Amniotic epithelial cell (primary cell): Measurements from ENCODE around the gene CST6.
"Not testable (repeated sequence)": the region's sequence is repeated elsewhere in the genome, so short reads cannot be mapped to it uniquely, and the experiment has no call there.

ENCODE experiments used
- DNase-seq: peaks from one replicate; pipeline ENCODE4 v3.0.0-alpha.2; 2010; ENCODE audit warnings: low read depth

The CST6 gene

GRCh38 chr11:65983589-65983987 lies 28.2 kb upstream of the CST6 start:
- DNase-seq: no peak

- DNase-seq: no peak
Measured at GRCh38 chr11:65987336-65987735, 24.5 kb upstream of the CST6 start.

DNA sequence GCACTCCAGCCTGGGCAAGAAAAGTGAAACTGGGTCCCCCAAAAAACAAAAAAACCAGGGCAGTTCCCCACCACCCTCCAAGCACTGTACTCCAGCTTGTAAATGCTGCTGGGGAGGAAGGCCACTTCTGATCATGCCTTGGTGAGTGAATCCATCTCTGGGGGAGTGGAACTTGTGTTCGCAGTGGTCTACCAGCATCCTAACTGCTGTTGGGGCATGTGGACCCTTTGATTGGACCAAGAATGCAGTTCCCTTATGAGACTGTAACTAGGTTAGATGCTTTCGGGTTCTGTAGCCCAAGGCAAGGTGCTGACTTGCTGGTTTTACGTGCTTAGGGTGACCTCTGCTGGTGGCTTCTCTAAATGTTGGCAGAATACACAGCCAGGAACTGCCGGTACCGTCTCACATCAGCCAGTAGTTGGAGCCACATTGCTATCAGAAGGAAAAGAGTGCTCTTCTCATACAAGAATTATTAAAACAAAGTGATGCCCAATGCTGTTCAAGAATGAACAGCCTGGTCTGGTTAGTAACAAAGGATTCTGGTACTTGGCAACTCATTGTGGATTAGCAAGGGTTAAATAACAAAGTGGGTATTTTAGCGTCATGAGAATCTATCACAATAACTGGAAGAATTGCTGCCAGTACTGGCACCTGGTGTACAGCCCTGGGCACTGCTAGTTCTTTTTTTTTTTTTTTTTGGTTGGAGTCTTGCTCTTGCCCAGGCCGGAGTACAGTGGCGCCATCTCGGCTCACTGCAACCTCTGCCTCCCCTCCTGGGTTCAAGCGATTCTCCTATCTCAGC lies 22.8 kb upstream of the CST6 start:
- peak; percentile 92 for DNase-seq

- no peak for DNase-seq
Measured at GRCh38 chr11:65992056-65992455, 19.8 kb upstream of the CST6 start.

- DNase-seq: peak; percentile 87
Measured at GRCh38 chr11:65997286-65997685, 14.5 kb upstream of the CST6 start.

- peak; percentile 96 for DNase-seq
Measured at GRCh38 chr11:66001942-66002647, 9.7 kb upstream of the CST6 start, which contains the start of the genes BANF1 and EIF1AD. Gene BANF1, plus strand, starts transcription at chr11:66002503. Its CDS starts 748 bp downstream, at chr11:66003251. Gene EIF1AD, minus strand, starts transcription at chr11:66002157. Its CDS starts 1,768 bp downstream, at chr11:66000389.

- peak; percentile 55 for DNase-seq
Measured at GRCh38 chr11:66002648-66003225, 9.1 kb upstream of the CST6 start.

- no peak for DNase-seq
Measured at GRCh38 chr11:66003291-66003690, 8.5 kb upstream of the CST6 start.

DNA sequence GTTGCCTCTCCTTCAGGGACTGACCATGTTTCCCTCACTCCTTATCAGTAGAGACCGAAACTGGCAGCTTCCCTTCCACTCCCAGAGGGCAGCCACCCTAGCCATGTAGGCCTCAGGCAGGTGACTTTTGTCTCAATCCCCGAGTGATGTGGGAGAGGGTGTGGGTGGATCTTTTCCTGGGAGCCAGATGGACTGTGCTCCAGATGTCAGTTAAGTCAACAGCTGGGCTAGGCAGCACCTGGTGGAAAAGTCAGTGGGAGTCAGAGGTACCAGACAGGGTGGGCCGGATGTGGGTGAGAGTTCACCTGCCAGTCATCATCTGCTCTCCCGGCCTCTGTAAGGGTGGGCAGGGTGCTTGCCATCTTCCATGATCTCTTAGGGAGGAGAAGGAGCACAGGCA lies 7.6 kb upstream of the CST6 start:
- DNase-seq: no peak

DNA sequence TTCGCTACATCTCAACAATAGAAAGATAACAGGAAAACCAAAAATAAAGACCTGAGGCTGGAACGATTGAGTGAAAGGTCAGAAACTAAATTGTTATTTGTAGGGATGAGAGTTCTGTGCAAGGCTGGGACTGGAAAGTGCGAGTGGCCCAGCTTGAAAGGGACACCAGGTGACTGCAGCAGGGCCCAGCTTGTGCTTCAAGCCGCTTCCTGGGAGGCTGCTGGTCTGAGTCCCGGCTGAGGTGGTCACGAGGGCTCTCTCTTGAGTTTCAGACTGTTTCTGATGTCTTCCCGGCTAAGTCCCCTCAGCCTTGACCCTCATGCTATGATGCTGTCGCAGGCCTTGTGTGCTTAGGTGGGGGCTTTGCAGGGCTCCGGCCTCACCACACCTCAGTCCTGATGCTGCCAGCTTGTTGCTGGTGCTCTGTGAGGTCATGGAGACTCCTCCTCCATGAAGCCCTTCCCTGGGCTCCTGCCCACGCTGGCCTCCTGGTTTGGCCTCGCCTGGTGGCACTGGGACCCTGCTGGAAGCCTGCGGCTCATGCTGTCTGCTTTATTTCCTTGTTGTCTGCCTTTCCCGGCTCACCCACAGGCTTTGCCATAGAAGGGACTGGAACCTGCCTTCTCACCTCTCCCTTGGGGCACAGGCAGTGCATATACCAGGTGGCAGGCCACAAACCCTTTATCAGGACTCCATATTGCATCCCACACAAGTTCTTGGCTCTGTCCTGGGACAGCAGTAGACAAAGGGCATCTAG lies 5.5 kb upstream of the CST6 start:
- no peak for DNase-seq

- no peak for DNase-seq
Measured at GRCh38 chr11:66006891-66007176, 5.0 kb upstream of the CST6 start.

DNA sequence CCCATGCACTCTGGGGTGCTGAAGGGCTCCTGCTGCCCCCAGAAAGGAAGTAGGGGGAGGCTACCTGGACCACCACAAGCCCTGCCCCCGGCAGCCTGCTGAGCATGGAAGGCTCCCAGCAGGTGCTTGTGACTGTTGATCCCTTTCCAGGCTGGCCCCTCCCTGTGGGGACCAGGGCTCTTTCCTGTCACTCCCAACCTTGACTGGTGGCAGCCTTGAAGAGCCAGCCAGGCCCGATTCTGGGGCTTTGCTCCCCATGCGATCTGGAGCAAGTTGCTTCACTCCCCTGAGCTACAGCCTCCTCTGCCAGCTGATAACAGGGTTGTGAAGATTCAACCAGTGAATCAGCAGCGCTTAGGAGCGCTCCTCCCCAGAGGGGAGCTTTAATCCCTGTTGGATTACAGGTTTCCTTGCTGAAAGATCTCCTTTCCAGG lies 4.6 kb upstream of the CST6 start:
- peak; percentile 78 for DNase-seq

GRCh38 chr11:66008095-66008467 lies 3.7 kb upstream of the CST6 start:
- no peak for DNase-seq

DNA sequence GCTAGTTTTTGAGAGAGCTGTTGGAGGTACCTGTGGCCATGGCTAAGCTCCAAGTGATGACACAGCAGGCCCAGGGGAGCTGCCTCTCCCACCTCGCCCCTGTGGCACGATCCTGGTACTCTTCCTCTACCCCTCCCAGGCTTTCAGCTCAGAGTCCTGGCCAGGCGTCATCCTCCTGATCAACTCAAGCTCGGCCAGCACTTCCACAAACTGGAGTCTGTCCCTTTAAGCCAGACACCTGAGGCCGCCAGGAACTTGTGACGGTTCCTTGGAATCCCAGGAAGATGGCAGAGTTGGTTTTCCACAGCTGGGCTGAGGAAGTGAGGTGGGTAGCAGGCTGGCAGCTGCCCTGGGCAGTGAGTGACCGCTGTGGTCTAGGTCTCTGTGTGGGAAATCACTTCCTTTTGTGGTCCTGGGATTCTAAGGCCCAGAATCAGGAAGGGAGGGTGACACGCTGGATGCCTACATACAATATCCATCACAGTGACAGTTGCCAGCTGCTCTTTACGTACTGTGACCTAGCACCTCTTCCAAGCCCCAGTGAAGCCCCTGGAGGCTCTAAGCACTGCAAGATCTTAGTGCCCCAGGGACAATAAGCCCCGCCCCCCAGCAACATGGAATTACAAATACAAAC lies 3.2 kb upstream of the CST6 start:
- DNase-seq: no peak

DNA sequence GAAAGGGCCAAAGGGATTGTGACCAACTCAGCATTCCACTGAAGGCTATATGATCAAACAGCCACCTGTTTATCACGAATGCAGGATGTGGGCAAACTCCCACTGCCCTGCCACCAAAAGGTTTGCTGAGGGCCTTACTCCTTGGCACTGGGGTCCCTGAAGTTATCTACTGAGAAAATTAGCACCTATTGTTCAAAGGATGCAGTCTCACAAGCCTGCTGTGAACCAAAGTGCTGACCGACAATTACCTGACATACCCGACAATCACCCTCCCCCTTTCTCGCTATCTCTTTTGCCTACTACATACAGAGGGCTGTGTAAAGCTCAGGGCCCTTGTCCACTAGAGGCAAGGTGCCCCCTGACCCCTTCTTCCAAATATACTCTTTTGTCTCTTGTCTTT lies 1.8 kb upstream of the CST6 start:
- DNase-seq: not testable (repeated sequence)

- peak; percentile 73 for DNase-seq
Measured at GRCh38 chr11:66011239-66011784, 496 bp upstream of the CST6 start.

- no peak for DNase-seq
Measured at GRCh38 chr11:66012371-66012945, 650 bp downstream of the CST6 start.

- no peak for DNase-seq
Measured at GRCh38 chr11:66012946-66013761, 1.3 kb downstream of the CST6 start.

- no peak for DNase-seq
Measured at GRCh38 chr11:66013762-66014100, 1.9 kb downstream of the CST6 start.

DNA sequence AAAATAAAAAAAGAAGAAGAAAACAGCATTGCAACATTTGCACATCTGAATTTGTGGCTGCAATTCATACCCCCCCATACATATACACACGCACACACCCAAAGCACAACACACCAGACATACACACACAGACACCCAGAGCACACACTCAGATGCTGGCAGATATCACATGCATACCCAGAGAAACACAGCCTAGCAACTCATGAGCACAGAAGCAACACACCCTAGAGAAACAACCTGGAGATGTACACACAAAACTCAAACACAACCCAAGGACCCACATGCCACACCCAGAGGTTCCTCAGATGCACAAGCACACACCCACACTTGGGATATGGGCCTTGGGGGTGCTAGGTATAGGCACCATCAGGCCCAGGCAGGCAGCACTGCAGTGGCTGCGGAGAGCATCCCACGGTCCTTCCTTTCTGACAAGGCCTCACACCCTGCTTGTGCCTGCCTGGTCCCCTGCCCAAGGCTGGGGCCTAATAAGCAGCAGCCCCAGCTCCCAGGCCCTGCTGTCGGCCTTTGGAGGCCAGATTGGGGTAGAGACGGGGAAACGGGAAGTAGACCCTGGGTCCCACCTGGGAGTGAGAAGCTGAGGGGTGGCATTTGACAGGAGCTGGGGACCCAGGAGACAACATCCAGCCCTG lies 3.1 kb downstream of the CST6 start:
- no peak for DNase-seq
